ENCODE data around the gene AIP.

DNA sequence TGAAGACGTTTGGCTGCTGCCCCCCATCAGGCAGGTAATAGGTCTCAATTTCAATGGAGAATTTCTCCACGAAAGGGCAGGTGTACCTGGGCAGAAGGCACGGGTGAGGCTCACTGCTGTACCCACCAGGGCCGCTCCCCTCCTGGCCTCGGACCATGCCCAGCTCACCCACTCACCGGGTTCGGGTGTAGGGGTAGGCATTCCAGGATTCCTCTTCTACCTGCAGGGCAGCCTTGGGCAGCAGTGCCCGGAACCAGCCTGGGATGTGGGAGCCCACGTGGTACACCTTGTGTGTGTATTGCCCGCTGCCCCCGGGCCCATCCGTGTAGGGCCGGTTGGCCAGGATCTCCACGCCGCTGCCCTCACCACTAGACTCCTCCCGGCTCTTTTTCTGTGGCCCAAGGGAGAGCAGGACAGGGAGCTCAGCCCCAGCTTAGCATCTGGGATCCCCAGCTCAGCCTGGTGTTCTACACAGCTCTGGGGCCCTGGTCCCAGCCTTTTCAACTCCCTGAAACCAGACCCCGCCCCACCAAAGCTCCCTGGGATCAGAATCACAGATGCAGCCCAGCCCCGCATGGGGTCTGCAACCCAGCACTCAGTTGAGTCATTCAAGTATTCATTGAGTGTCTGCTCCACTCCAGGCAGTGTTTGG lies 19.6 kb downstream of the AIP start:
- TF ChIP-seq CTCF (IDR thresholded peaks at IDR 0.05) (no peak), POLR2A (IDR thresholded peaks at IDR 0.05) (no peak)
